Lower leg skin (tissue), 4 donors: Measurements from ENCODE around the gene ITPRID1. TPM values are rescaled to one million over a fixed set of nuclear protein-coding genes. Genes with fewer than 3 reads are reported as not detected.

Experiments
- DNase-seq, 2 donors: peaks; one replicate each; pipeline ENCODE4 v3.0.0-alpha.2; 2019; ENCODE audit warnings: low spot score in 2 of 2
- H3K4me3 ChIP-seq: fragments of 200-600 bp; sonication (generic); 2 replicates; pipeline ENCODE4 v1.5.1; 2017; ENCODE audit warnings: mild to moderate bottlenecking, low read depth; ENCODE audit not compliant: poor library complexity, severe bottlenecking
- CTCF ChIP-seq, 3 donors: fragments of 450-650 bp; IDR thresholded peaks; one replicate each; pipeline ENCODE4 v1.5.1; 2016; ENCODE audit warnings: antibody characterized with exemption in 3 of 3, mild to moderate bottlenecking in 3 of 3, moderate library complexity in 2 of 3
- POLR2A ChIP-seq, 2 donors: fragments of 450-650 bp; IDR thresholded peaks; one replicate each; pipeline ENCODE4 v1.6.1; 2016 to 2017; ENCODE audit warnings: antibody characterized with exemption in 2 of 2, mild to moderate bottlenecking in 1 of 2, moderate library complexity in 1 of 2
- WGBS, 2 donors: methylation state at CpG; one replicate each; pipeline ENCODE4 v1.1.5; 2018; 5-methylcytosine and 5-hydroxymethylcytosine counted together
- intact Hi-C: fragments of 100-400 bp; cut with DNase I; formaldehyde crosslinking; loops from one replicate; pipeline ENCODE4 v1.15.0; 2023; ENCODE audit warnings: low total_unique reads
- total RNA-seq, 4 donors: library from RNA; depleted of rRNA; stranded (reverse); fragments of >200 nt; gene quantifications; one replicate each; pipeline ENCODE4 v1.1.0, GENCODE V29; 2016

ITPRID1 gene
- total RNA-seq, 4 donors from 2014 or later: 0.63 to 17.4 (median 9.6) TPM

- DNase-seq: no peak
- H3K4me3 ChIP-seq: no peak overlapping the region
- 81 to 92% methylated on average over 3 of the region's 3 CpGs for WGBS, 2 donors
- intact Hi-C loops: no loop called here
- no peak for TF ChIP-seq CTCF (IDR thresholded peaks at IDR 0.05)
These were observed 18.2 kb upstream of the ITPRID1 start for GRCh38 chr7:31495653-31496052.

DNA sequence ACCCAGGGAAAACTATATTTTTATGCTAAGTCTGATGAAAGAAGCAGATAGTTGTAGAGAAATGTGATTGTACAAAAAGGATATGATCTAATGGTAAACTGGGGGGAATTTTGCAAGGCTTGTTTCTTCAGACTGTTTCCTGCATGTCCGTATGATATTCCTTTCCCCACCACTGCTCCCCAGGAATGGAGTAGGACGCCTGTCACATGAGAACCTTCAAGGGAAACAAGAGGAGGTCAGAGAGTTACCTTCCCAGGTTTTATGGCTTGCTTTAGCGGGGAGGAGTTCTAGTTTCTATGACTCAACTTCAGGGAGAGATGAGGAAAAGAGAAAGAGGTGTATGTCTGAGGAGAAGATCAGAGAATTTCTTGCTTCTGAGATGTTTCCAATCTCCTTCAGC, 16.4 kb upstream of the ITPRID1 start:
- no peak overlapping the region for H3K4me3 ChIP-seq
- 34 to 36% methylated on average over 3 of the region's 3 CpGs for WGBS, 2 donors
- intact Hi-C loops: no loop called here

DNA sequence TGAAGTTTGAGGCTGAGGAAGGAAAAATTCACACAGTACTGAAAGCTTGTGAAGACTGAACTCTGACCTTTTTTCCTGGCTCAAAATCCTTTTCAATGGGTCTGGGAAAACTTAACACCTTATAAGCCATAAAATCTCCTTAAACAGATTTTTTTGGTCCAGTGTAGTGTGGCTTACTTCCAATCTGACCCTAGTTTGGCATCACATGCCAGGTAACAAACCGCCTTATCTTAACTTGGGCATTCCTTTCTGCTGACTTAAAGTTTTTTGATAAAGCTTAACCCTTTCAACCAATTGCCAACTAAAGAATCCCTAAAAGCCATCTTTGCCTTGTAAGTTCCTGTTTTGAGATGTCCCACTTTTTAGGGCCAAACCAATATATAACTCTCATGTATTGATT, 13.2 kb upstream of the ITPRID1 start:
- no peak for TF ChIP-seq CTCF (IDR thresholded peaks at IDR 0.05)
- TF ChIP-seq POLR2A (IDR thresholded peaks at IDR 0.05): no peak
- no peak overlapping the region for H3K4me3 ChIP-seq
- intact Hi-C loops: no loop called here
- WGBS, 2 donors: 3 to 26% methylated on average over 1 of the region's 1 CpG
- DNase-seq: no peak

More for the DNA sequence above, 16.4 kb upstream of the ITPRID1 start:
- TF ChIP-seq POLR2A (IDR thresholded peaks at IDR 0.05) (no peak), CTCF (IDR thresholded peaks at IDR 0.05) (no peak)
- DNase-seq: no peak

DNA sequence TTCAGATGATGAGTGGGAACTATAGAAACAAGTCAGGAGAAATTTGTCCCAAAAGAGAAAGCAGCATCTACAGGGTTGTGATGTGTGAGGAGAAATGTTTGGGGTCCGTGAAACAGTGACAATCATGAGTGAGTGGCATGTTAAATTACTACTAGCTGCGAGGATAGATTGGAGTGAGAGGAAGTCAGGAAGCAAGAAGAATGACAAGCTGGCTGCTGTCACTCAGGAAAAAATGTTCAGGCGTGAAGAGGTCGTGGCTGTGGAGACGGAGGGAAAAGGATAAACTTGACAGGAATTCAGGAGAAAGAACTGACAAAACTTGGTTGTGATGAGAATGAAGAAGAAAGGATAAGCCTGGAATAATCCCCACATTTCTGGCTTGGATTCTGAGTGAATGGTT, 5.1 kb upstream of the ITPRID1 start:
- intact Hi-C loops: no loop called here
- no peak overlapping the region for H3K4me3 ChIP-seq
- TF ChIP-seq POLR2A (IDR thresholded peaks at IDR 0.05) (no peak), CTCF (IDR thresholded peaks at IDR 0.05) (no peak)
- no peak for DNase-seq
- WGBS, 2 donors: 66 to 83% methylated on average over 5 of the region's 5 CpGs

- TF ChIP-seq POLR2A (IDR thresholded peaks at IDR 0.05) (no peak), CTCF (IDR thresholded peaks at IDR 0.05) (no peak)
- DNase-seq: no peak
- H3K4me3 ChIP-seq: no peak overlapping the region
- intact Hi-C loops: no loop called here
- WGBS, 2 donors: 47 to 69% methylated on average over 2 of the region's 2 CpGs
These were observed 1.7 kb upstream of the ITPRID1 start for GRCh38 chr7:31512166-31512565.

DNA sequence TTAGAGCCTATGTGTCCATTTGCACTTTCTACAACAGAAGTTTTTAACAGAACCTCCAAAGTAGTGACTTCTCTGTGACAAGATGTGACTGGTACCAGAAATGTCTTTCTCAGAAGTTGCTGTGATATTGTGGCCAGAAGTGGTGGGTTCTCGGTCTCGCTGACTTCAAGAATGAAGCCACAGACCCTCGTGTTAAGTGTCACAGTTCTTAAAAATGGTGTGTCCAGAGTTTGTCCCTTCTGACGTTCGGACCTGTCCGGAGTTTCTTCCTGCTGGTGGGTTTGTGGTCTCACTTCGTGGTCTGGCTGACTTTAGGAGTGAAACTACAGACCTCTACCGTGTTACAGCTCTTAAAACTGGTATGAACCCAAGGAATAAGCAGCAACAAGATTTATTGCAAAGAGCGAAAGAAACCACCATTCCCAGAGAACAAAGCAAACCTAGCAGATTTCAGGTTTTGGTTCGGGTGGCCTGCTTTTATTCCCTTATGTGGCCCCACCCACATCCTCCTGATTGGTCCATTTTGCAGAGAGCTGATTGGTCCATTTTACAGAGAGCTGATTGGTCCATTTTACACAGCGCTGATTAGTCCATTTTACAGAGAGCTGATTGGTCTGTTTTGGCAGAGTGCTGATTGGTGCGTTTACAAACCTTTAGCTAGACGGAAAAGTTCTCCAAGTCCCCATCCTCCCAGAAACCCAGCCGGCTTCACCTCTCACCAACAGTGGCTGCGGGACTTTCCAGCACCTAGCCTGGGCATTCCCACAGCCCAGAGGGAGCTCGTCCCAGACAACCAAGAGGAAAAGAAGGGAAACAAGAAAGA, 3.0 kb downstream of the ITPRID1 start:
- 86% methylated on average over 16 of the region's 16 CpGs for WGBS, 2 donors
- DNase-seq: no peak
- intact Hi-C loops: no loop called here
- TF ChIP-seq POLR2A (IDR thresholded peaks at IDR 0.05): no peak
- TF ChIP-seq CTCF (IDR thresholded peaks at IDR 0.05): no peak
- H3K4me3 ChIP-seq: no peak overlapping the region
